Muscle of leg (tissue), 11 donors: Measurements from ENCODE around the gene JARID2. TPM values are rescaled to one million over a fixed set of nuclear protein-coding genes. Genes with fewer than 3 reads are reported as not detected.

Experiments
- DNase-seq: peaks from one replicate; pipeline ENCODE4 v3.0.0; 2013
- H3K27ac ChIP-seq: one replicate; pipeline ENCODE4 v1.5.1; 2013; ENCODE audit warnings: mild to moderate bottlenecking, low read length, control low read depth
- H3K27me3 ChIP-seq: one replicate; pipeline ENCODE4 v1.6.1; 2013; ENCODE audit warnings: low read length; ENCODE audit not compliant: control insufficient read depth, insufficient read depth
- H3K36me3 ChIP-seq: one replicate; pipeline ENCODE4 v1.6.1; 2013; ENCODE audit warnings: low read length; ENCODE audit not compliant: control insufficient read depth, insufficient read depth
- H3K4me1 ChIP-seq: one replicate; pipeline ENCODE4 v1.6.1; 2013; ENCODE audit warnings: low read length; ENCODE audit not compliant: control insufficient read depth, insufficient read depth
- H3K4me3 ChIP-seq: one replicate; pipeline ENCODE4 v1.5.1; 2013; ENCODE audit warnings: low read length, control low read depth
- H3K9me3 ChIP-seq: replicated peaks from 2 replicates; pipeline ENCODE4 v1.6.1; 2013; ENCODE audit warnings: low read depth, low read length; ENCODE audit not compliant: control insufficient read depth
- WGBS: methylation state at CpG from one replicate; pipeline ENCODE4 v1.1.5; 2013; ENCODE audit warnings: missing lambda C conversion rate; ENCODE audit not compliant: insufficient coverage; 5-methylcytosine and 5-hydroxymethylcytosine counted together
- polyA plus RNA-seq, 8 donors: library from polyadenylated mRNA; unstranded; fragments of 120-200 nt; gene quantifications; one replicate each; pipeline versions ENCODE4 v1.2.1 to v1.2.3, GENCODE V29; 2013; ENCODE audit warnings: inconsistent platforms in 1 of 8, low replicate concordance in 1 of 8; ENCODE audit not compliant: insufficient read length in 8 of 8, insufficient read depth in 1 of 8
- total RNA-seq: library from RNA; stranded (reverse); fragments of 120-200 nt; gene quantifications from one replicate; pipeline ENCODE4 v1.2.4, GENCODE V29; 2013

JARID2 gene
- total and polyA plus RNA-seq, 9 donors: 9.8 to 15.3 (median 13.2) TPM

GRCh38 chr6:15382712-15383111 lies 136.8 kb downstream of the JARID2 start:
- peaks cover 6% of the 10 kb centered on the region for H3K4me1 ChIP-seq
- H3K4me3 ChIP-seq: no peak overlapping the region
- 87% methylated on average over 1 of the region's 8 CpGs for WGBS
- no peak for DNase-seq
- H3K36me3 ChIP-seq: no peaks in the 10 kb centered on the region
- H3K27ac ChIP-seq: no peak overlapping the region
- no peaks in the 10 kb centered on the region for H3K27me3 ChIP-seq
- no peaks in the 10 kb centered on the region for H3K9me3 ChIP-seq

GRCh38 chr6:15384901-15385300 lies 139.0 kb downstream of the JARID2 start:
- Histone ChIP-seq H3K27ac (no peak overlapping the region), H3K27me3 (no peaks in the 10 kb centered on the region), H3K4me1 (peaks cover 17% of the 10 kb centered on the region), H3K4me3 (no peak overlapping the region), H3K9me3 (no peaks in the 10 kb centered on the region), H3K36me3 (no peaks in the 10 kb centered on the region)
- no peak for DNase-seq
- WGBS: 65% methylated on average over 3 of the region's 4 CpGs

GRCh38 chr6:15385521-15385920 lies 139.7 kb downstream of the JARID2 start:
- H3K9me3 ChIP-seq: no peaks in the 10 kb centered on the region
- no peaks in the 10 kb centered on the region for H3K27me3 ChIP-seq
- H3K36me3 ChIP-seq: no peaks in the 10 kb centered on the region
- no peak overlapping the region for H3K27ac ChIP-seq
- peaks cover 22% of the 10 kb centered on the region for H3K4me1 ChIP-seq
- no peak for DNase-seq
- H3K4me3 ChIP-seq: no peak overlapping the region
- WGBS: 82% methylated on average over 4 of the region's 6 CpGs

- Histone ChIP-seq H3K36me3 (no peaks in the 10 kb centered on the region), H3K27ac (no peak overlapping the region), H3K4me3 (no peak overlapping the region), H3K9me3 (no peaks in the 10 kb centered on the region), H3K4me1 (peaks cover 23% of the 10 kb centered on the region), H3K27me3 (no peaks in the 10 kb centered on the region)
- no peak for DNase-seq
- 84% methylated on average over 3 of the region's 7 CpGs for WGBS
These were observed 140.4 kb downstream of the JARID2 start for GRCh38 chr6:15386110-15386755.

DNA sequence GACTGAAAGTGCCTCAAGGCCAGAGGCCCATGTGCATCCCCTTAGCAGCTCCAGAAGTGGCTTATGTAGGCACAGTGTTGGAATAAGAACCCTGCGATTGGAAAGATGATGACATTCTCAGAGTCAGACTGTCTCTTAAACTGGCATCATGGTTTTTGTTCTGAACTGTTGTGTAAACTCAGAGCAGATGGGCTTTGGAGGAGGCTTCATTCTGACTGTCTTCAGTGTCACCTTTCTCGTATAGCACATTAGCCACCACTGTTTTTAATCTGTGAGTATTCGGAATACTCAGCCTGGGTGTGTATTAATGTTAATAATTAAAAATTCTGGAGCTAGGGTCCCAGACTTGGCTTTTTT lies 140.9 kb downstream of the JARID2 start:
- DNase-seq: no peak
- Histone ChIP-seq H3K36me3 (no peaks in the 10 kb centered on the region), H3K27me3 (no peaks in the 10 kb centered on the region), H3K27ac (no peak overlapping the region), H3K9me3 (no peaks in the 10 kb centered on the region), H3K4me1 (peaks cover 23% of the 10 kb centered on the region), H3K4me3 (no peak overlapping the region)
- WGBS: no CpG with 5 or more reads among the region's 3 CpGs

DNA sequence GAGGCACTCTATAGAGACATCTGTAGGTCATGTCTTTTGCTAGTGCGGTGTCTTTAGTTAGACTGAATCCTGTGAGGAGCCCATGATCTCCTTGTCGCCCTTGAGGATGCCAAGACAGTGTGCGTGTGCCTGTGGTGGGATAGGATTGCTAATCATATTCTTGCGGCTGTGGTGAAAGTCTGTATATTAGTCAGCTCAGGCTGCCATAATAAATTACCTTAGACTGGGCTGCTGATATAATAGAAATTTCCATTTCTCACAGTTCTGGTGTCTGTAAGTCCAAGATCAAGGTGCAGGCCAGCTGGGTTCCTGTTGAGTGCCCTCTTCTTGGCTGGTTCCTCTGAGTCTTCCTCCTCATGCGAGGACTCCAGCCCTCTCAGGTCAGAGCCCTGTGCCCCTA lies 141.2 kb downstream of the JARID2 start:
- Histone ChIP-seq H3K27me3 (no peaks in the 10 kb centered on the region), H3K27ac (no peak overlapping the region), H3K4me3 (no peak overlapping the region), H3K4me1 (peaks cover 23% of the 10 kb centered on the region), H3K36me3 (no peaks in the 10 kb centered on the region), H3K9me3 (no peaks in the 10 kb centered on the region)
- no peak for DNase-seq
- no CpG with 5 or more reads among the region's 5 CpGs for WGBS

- DNase-seq: peak; percentile 58
These were observed 143.4 kb downstream of the JARID2 start for GRCh38 chr6:15389084-15389764.

GRCh38 chr6:15389765-15390723 lies 144.2 kb downstream of the JARID2 start:
- peak; percentile 74 for DNase-seq
- Histone ChIP-seq H3K36me3 (no peaks in the 10 kb centered on the region), H3K4me3 (no peak overlapping the region), H3K27ac (no peak overlapping the region), H3K4me1 (peaks cover 19% of the 10 kb centered on the region), H3K9me3 (no peaks in the 10 kb centered on the region), H3K27me3 (no peaks in the 10 kb centered on the region)
- 22% methylated on average over 6 of the region's 14 CpGs for WGBS

More at GRCh38 chr6:15389084-15389764, 143.4 kb downstream of the JARID2 start:
- Histone ChIP-seq H3K9me3 (no peaks in the 10 kb centered on the region), H3K4me1 (peaks cover 23% of the 10 kb centered on the region), H3K27ac (no peak overlapping the region), H3K36me3 (no peaks in the 10 kb centered on the region), H3K4me3 (no peak overlapping the region), H3K27me3 (no peaks in the 10 kb centered on the region)
- WGBS: no CpG with 5 or more reads among the region's 6 CpGs

- WGBS: no CpG with 5 or more reads among the region's 1 CpG
- Histone ChIP-seq H3K36me3 (no peaks in the 10 kb centered on the region), H3K27me3 (no peaks in the 10 kb centered on the region), H3K4me1 (peaks cover 19% of the 10 kb centered on the region), H3K27ac (no peak overlapping the region), H3K4me3 (no peak overlapping the region), H3K9me3 (no peaks in the 10 kb centered on the region)
- no peak for DNase-seq
These were observed 145.6 kb downstream of the JARID2 start for GRCh38 chr6:15391500-15391899.

DNA sequence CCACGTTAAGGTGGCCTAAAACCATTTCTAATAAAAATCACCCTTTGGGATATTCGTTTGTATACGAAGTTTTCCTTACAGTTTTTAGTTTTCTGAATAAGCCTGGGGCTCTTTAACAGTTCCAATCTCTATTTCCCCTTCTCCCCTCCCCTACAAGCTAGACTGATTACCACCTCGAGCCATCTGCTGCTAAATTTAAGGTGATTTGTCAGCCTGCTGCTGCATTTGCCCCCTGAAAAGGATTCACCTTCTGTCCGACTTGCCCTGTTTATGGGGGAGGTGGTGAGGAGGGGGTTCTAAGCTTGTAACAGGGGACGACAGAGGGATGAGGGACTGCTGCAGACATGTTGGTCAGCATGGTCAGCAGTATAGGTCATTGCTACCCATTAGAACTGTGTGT lies 146.3 kb downstream of the JARID2 start:
- Histone ChIP-seq H3K36me3 (no peaks in the 10 kb centered on the region), H3K27me3 (no peaks in the 10 kb centered on the region), H3K4me3 (no peak overlapping the region), H3K27ac (no peak overlapping the region), H3K4me1 (peaks cover 19% of the 10 kb centered on the region), H3K9me3 (no peaks in the 10 kb centered on the region)
- DNase-seq: no peak
- WGBS: 71% methylated on average over 1 of the region's 6 CpGs
